Ishikawa (cell line): ENCODE results near the gene DDX54.
A peak's percentile ranks its signal among the peaks of the same experiment; 100 is the strongest.

Source experiments
- CEBPB ChIP-seq: IDR thresholded peaks from 2 replicates; pipeline ENCODE4 v1.6.1; 2012
- CREB1 ChIP-seq: IDR thresholded peaks from 2 replicates; pipeline ENCODE4 v1.6.1; 2012; ENCODE audit warnings: low read depth
- EGR1 ChIP-seq: IDR thresholded peaks from 2 replicates; pipeline ENCODE4 v1.6.1; 2012
- EP300 ChIP-seq: IDR thresholded peaks from 2 replicates; pipeline ENCODE4 v1.6.1; 2012; ENCODE audit warnings: borderline replicate concordance
- FOXM1 ChIP-seq: IDR thresholded peaks from 2 replicates; pipeline ENCODE4 v1.6.1; 2012; ENCODE audit warnings: low read depth, borderline replicate concordance
- MAX ChIP-seq: IDR thresholded peaks from 2 replicates; pipeline ENCODE4 v1.6.1; 2012
- NFIC ChIP-seq: IDR thresholded peaks from 2 replicates; pipeline ENCODE4 v1.6.1; 2012
- RAD21 ChIP-seq: IDR thresholded peaks from 2 replicates; pipeline ENCODE4 v1.6.1; 2012; ENCODE audit warnings: low read depth
- REST ChIP-seq: IDR thresholded peaks from 2 replicates; pipeline ENCODE4 v1.6.1; 2012; ENCODE audit warnings: low read depth, mild to moderate bottlenecking
- TAF1 ChIP-seq: IDR thresholded peaks from 2 replicates; pipeline ENCODE4 v1.6.1; 2012; ENCODE audit warnings: low read depth, mild to moderate bottlenecking
- TCF12 ChIP-seq: IDR thresholded peaks from 2 replicates; pipeline ENCODE4 v1.6.1; 2012; ENCODE audit warnings: low read depth
- TEAD4 ChIP-seq: IDR thresholded peaks from 2 replicates; pipeline ENCODE4 v1.6.1; 2012
- USF1 ChIP-seq: IDR thresholded peaks from 2 replicates; pipeline ENCODE4 v1.6.1; 2012
- YY1 ChIP-seq: IDR thresholded peaks from 2 replicates; pipeline ENCODE4 v1.6.1; 2012; ENCODE audit warnings: low read depth
- ZBTB7A ChIP-seq: IDR thresholded peaks from 2 replicates; pipeline ENCODE4 v1.6.1; 2012; ENCODE audit warnings: low read depth

DDX54 gene

GRCh38 chr12:113112043-113112899 lies 73.0 kb downstream of the DDX54 start:
- TF ChIP-seq TCF12: no peak
- no peak for TF ChIP-seq NFIC
- no peak for TF ChIP-seq CEBPB
- TF ChIP-seq FOXM1: no peak
- TF ChIP-seq ZBTB7A: no peak
- TF ChIP-seq TEAD4: no peak
- no peak for TF ChIP-seq USF1

- TF ChIP-seq EP300 (no peak), EGR1 (no peak), YY1 (no peak), USF1 (no peak), RAD21 (no peak), CEBPB (no peak), REST (no peak), ZBTB7A (no peak), NFIC (no peak), FOXM1 (no peak), TEAD4 (no peak), TCF12 (no peak), MAX (no peak)
Measured at GRCh38 chr12:113111247-113111646, 74.0 kb downstream of the DDX54 start.

- TF ChIP-seq RAD21 (no peak), YY1 (no peak), USF1 (no peak), TAF1 (no peak), TEAD4 (no peak)
Measured at GRCh38 chr12:113109872-113110599, 75.2 kb downstream of the DDX54 start.

GRCh38 chr12:113109360-113109759 lies 75.9 kb downstream of the DDX54 start:
- TF ChIP-seq TAF1: no peak
- no peak for TF ChIP-seq TCF12
- TF ChIP-seq REST: no peak
- no peak for TF ChIP-seq MAX
- TF ChIP-seq RAD21: no peak
- TF ChIP-seq YY1: no peak
- TF ChIP-seq FOXM1: no peak
- no peak for TF ChIP-seq EP300
- TF ChIP-seq EGR1: no peak
- TF ChIP-seq USF1: no peak
- TF ChIP-seq CEBPB: no peak
- no peak for TF ChIP-seq TEAD4
- no peak for TF ChIP-seq ZBTB7A
- no peak for TF ChIP-seq NFIC
- no peak for TF ChIP-seq CREB1

- no peak for TF ChIP-seq USF1
- no peak for TF ChIP-seq TEAD4
- peak; percentile 63 for TF ChIP-seq NFIC
- no peak for TF ChIP-seq CREB1
- TF ChIP-seq CEBPB: no peak
- no peak for TF ChIP-seq EP300
Measured at GRCh38 chr12:113108308-113108707, 77.0 kb downstream of the DDX54 start.
